GM12875 (cell line): ENCODE results near the gene PRPS2.
A peak's percentile ranks its signal among the peaks of the same experiment; 100 is the strongest.

Source experiments
- H3K4me3 ChIP-seq: one replicate; pipeline ENCODE4 v1.5.1; 2011; ENCODE audit warnings: low read depth, low read length, control low read depth
- TF ChIP-seq, protein P1 (sequence below): IDR thresholded peaks from 2 replicates; pipeline ENCODE4 v1.5.1; 2011; ENCODE audit warnings: low read depth, mild to moderate bottlenecking, control low read depth, inconsistent platforms, low read length, moderate library complexity, borderline replicate concordance; ENCODE audit not compliant: insufficient read depth

PRPS2 gene

DNA sequence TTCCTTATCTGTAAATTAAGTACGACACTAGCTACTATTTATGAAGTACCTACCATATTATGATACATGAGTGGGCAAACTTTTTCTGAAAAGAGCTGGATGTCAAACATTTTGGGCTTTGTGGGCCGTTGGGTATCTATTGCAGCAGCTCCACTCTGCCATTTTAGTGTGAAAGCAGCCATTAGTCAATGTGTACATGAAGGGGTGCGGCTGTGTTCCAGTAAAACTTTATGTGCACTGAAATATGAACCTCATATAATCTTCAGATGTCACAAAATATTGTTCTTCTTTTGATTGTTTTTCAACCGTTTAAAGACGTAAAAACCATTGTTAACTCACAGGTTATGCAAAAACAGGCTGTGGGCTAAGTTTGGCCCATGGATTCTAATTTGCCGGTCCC lies 14.1 kb downstream of the PRPS2 start:
- TF ChIP-seq, protein P1, sequence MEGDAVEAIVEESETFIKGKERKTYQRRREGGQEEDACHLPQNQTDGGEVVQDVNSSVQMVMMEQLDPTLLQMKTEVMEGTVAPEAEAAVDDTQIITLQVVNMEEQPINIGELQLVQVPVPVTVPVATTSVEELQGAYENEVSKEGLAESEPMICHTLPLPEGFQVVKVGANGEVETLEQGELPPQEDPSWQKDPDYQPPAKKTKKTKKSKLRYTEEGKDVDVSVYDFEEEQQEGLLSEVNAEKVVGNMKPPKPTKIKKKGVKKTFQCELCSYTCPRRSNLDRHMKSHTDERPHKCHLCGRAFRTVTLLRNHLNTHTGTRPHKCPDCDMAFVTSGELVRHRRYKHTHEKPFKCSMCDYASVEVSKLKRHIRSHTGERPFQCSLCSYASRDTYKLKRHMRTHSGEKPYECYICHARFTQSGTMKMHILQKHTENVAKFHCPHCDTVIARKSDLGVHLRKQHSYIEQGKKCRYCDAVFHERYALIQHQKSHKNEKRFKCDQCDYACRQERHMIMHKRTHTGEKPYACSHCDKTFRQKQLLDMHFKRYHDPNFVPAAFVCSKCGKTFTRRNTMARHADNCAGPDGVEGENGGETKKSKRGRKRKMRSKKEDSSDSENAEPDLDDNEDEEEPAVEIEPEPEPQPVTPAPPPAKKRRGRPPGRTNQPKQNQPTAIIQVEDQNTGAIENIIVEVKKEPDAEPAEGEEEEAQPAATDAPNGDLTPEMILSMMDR, result no peak
- no peak overlapping the region for H3K4me3 ChIP-seq

DNA sequence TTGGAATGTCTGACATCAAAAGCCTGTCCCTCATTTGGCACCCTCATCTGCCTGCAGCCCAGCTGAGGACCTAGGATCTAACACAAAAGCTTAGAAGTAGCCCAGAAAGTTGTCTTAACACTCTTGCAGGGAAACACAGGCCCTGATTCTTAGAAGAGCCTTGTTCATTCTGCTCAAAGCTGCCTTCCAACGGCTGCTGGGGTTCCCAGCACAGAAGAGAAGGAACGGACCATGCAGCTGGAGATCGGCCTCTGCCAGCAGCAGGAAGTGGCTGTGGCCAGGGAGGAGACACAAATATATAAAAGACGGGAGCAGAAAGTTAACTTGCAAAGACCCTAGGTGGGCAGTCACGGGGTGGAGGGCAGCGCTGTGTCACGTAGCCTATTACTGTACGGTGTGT lies 20.4 kb downstream of the PRPS2 start:
- no peak overlapping the region for H3K4me3 ChIP-seq
- TF ChIP-seq, protein P1, result no peak

DNA sequence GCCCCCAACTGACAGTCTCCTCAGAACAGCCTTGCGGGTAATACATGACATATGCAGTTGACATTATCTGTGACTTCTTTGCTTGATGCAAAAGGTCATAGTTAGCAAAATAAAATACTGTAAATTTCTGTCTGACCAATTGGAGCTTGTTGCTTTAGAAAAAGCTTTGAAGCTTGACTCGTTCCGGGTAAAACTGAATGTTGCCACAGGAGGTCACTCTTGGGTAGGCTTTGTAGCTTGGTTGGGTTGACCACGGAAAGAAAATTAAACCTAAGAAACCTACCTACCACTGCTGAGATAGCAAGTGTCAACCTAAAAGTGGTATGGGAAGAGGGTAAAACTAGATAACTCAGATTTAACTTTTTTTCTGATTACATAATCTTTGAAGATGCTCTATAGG lies 23.2 kb downstream of the PRPS2 start:
- H3K4me3 ChIP-seq, result no peak overlapping the region
- TF ChIP-seq, protein P1, result peak; percentile 60; the same call in 1 of the 2 replicates

DNA sequence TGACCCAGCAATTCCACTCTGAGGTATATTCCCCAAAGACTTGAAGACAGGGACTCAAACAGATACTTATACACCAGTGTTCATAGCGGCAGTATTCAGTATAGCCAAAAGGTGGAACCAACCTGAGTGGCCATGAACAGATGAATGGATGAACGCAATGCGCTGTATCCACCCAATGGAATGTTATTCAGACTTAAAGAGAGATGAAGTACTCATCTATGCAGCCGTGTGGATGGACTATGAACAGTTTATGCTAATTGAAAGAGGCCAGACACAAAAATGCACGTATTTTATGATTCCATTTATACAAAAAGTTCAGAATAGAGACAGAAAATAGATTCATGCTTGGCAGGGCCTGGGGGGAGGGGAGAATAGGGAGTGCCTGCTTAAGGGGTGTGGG lies 26.3 kb downstream of the PRPS2 start:
- TF ChIP-seq, protein P1, result no peak
- H3K4me3 ChIP-seq, result no peak overlapping the region

DNA sequence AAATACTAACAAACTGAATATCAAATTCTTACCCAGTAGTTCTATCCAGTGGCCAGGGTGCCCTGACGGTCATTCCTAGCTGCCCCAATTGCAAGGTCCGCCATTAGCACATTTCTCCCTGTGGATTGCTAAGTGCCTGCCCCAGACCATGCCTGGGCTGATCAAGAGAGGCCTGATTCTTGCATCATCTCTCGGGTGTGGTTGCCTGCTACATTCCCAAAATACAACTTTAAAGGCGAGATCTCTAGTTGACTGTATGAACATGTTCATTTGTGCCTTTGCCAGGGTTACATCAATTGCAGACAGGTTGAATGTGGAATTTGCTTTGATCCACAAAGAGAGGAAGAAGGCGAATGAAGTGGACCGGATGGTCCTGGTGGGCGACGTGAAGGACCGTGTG lies 28.0 kb downstream of the PRPS2 start:
- H3K4me3 ChIP-seq, result no peak overlapping the region
- TF ChIP-seq, protein P1, result no peak

DNA sequence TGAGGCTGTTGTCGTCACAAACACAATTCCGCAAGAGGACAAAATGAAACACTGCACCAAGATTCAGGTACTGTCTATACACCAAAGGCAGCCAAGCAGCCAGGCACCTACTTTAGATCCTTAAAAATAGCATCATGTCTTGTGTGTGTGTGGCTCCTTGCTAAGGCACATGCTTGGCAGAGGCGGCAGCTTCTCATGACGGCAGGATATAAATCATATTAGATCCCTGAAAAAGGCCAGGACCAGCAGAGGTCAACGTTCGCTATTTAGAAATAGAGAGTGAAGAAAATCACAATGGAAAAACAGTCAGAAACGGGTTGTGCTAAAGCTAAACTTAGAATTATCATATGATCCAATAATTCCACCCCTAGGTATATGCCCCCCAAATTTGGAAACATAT lies 29.5 kb downstream of the PRPS2 start:
- TF ChIP-seq, protein P1, result no peak
- no peak overlapping the region for H3K4me3 ChIP-seq

DNA sequence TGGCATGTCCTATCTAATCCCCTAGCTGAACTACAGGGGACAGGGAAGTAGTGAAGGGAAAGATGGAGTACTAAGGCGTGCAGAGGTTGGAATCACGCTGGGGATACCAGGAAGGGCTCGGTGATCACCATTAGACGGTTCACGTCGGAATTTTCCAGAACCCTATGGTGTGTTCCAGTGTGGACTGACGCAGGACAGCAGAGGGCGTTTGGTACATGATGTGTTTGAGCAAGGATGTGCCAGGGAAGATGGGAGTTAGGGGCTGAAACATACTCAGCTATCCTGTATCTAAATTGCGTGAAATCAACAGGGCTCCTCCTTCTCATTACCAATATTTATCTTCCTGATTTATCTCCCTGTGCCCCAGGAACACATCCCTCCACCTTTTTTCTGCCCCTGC lies 33.7 kb downstream of the PRPS2 start:
- TF ChIP-seq, protein P1, result no peak
- H3K4me3 ChIP-seq, result no peak overlapping the region
